ENCODE results near the gene NLRP13. TPM values are rescaled to one million over a fixed set of nuclear protein-coding genes. Genes with fewer than 3 reads are reported as not detected.
"Not testable (repeated sequence)": the region's sequence is repeated elsewhere in the genome, so short reads cannot be mapped to it uniquely, and the experiment has no call there.

The NLRP13 gene
- total and polyA plus RNA-seq, 3 experiments from 2014 or later = not detected

DNA sequence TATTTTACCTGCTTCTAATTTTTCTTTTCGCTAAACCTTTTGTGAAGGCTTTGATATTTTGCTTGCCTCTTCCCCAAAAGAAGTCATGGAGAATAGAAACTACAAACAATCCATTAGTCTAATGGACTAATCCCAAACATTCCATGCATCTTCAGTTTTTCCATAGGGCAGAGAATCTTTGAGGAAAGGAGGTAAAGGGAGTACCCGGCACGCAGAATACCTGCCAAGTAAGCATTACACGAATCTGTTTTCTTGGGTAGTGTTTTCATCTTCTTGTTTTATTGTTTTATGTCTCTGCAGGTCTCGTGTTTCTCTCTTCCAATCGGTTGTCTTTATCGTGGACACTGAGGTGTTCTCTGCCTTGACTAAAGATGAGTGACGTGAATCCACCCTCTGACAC is 15.4 kb upstream of the NLRP13 start, which contains the start of gene NLRP8:
TSS of gene NLRP8 (plus strand) at position 301 of the 400 bp plus-strand sequence.
- no peak within 1 kb of the TSS for H3K4me3 Mint-ChIP-seq
- Histone ChIP-seq H3K27ac (ENCODE audit: low read depth, low read length) (no peak within 1 kb of the TSS), H3K4me1 (ENCODE audit: insufficient read depth, low read length) (no peaks in the 10 kb centered on the region), H3K27me3 (ENCODE audit: insufficient read depth, low read length, poor library complexity, severe bottlenecking) (no peaks in the 10 kb centered on the region), H3K4me3 (ENCODE audit: low read length) (no peak within 1 kb of the TSS), H3K9me3 (ENCODE audit: low read length) (no peaks in the 10 kb centered on the region), H3K36me3 (ENCODE audit: insufficient read depth, low read length) (no peaks in the 10 kb centered on the region)
- no peaks in the 10 kb centered on the region for H3K36me3 Mint-ChIP-seq
- CTCF ChIA-PET = no interaction called here
- peaks cover 0 to 4% of the 10 kb centered on the region in 2 donors for H3K27me3 Mint-ChIP-seq
- DNase-seq = no peak
- H3K4me1 Mint-ChIP-seq = no peaks in the 10 kb centered on the region
- POLR2A ChIA-PET = no interaction called here
- peaks cover 0 to 17% (median 12%) of the 10 kb centered on the region in 5 donors for H3K9me3 Mint-ChIP-seq
- H3K27ac Mint-ChIP-seq = no peak within 1 kb of the TSS

DNA sequence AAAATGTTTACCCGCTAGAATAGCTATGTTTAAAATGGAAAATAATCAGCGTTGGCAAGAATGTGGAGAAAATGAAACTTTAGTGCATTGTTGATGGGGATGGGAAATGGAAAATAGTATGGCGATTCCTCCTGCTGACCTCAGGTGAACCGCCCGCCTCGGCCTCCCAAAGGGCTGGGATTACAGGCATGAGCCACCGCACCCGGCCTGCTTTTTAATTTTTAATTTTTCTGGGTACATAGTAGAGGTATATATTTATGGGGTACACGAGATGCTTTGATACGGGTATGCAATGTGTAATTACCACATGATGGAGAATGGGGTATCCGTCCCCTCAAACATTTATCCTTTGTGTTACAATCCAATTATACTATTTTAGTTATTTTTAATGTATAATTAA is 8.2 kb upstream of the NLRP13 start:
- Mint-ChIP-seq H3K27ac (no peak overlapping the region), H3K4me1 (no peaks in the 10 kb centered on the region), H3K4me3 (no peak overlapping the region), H3K36me3 (peaks cover 0 to 4% (median 0%) of the 10 kb centered on the region in 3 donors), H3K9me3 (peaks cover 4 to 22% (median 11%) of the 10 kb centered on the region in 5 donors), H3K27me3 (peaks cover 0 to 4% of the 10 kb centered on the region in 2 donors)
- CTCF ChIA-PET = no interaction called here
- Histone ChIP-seq H3K27me3 (ENCODE audit: insufficient read depth, low read length, poor library complexity, severe bottlenecking) (no peaks in the 10 kb centered on the region), H3K4me3 (ENCODE audit: low read length) (no peak overlapping the region), H3K4me1 (ENCODE audit: insufficient read depth, low read length) (no peaks in the 10 kb centered on the region), H3K36me3 (ENCODE audit: insufficient read depth, low read length) (no peaks in the 10 kb centered on the region), H3K27ac (ENCODE audit: low read depth, low read length) (no peak overlapping the region), H3K9me3 (ENCODE audit: low read length) (no peaks in the 10 kb centered on the region)
- DNase-seq = no peak
- POLR2A ChIA-PET = no interaction called here

DNA sequence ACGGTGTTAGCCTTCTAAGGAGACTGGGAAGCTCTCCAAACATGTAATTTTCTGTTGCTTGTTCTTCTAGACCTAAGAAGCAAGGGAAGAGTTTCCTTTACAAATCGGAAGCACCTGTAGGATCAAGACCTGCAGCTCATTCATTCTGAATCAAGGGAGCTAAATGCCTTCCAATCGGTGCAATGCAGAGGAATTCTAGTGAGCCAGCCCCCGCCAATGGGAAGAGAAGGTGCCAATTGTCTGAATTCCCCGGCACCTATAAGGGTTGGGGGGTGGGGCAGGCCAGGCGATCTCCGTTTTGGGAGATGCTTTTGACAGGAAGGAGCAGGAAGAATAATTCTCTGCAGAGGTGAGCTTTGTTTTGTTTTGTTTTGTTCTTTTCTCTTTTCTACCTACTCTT is 7.1 kb upstream of the NLRP13 start:
- POLR2A ChIA-PET = no interaction called here
- H3K36me3 Mint-ChIP-seq = peaks cover 0 to 4% (median 0%) of the 10 kb centered on the region in 3 donors

DNA sequence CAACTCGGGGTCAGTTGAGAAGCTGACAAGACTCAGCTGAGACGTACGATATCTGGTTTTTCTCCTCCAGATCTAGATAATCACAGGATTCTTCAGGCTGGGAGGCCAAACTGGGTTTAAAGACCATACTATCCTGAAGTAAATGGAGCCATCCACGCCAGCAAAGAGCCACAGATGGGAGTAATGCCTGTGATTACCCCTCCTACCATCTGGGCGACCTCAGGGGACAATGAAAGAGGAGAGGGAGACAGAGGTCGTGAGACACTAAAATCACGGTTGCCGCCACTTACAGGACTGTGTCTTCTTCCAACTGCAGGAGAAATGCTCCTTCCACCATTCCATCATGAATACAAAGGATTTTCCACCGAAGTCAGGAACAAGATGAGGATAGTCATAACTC is 3.1 kb upstream of the NLRP13 start:
- peaks cover 2 to 4% of the 10 kb centered on the region in 2 donors for H3K27me3 Mint-ChIP-seq
- Histone ChIP-seq H3K36me3 (ENCODE audit: insufficient read depth, low read length) (no peaks in the 10 kb centered on the region), H3K4me3 (ENCODE audit: low read length) (no peak overlapping the region), H3K27me3 (ENCODE audit: insufficient read depth, low read length, poor library complexity, severe bottlenecking) (no peaks in the 10 kb centered on the region), H3K4me1 (ENCODE audit: insufficient read depth, low read length) (no peaks in the 10 kb centered on the region), H3K27ac (ENCODE audit: low read depth, low read length) (no peak overlapping the region), H3K9me3 (ENCODE audit: low read length) (no peaks in the 10 kb centered on the region)
- H3K27ac Mint-ChIP-seq = no peak overlapping the region
- ChIA-PET POLR2A (no interaction called here), CTCF (no interaction called here)
- H3K9me3 Mint-ChIP-seq = peaks cover 2 to 16% (median 11%) of the 10 kb centered on the region in 5 donors
- no peak overlapping the region for H3K4me3 Mint-ChIP-seq
- DNase-seq = no peak
- peaks cover 0 to 2% (median 0%) of the 10 kb centered on the region in 3 donors for H3K36me3 Mint-ChIP-seq
- no peaks in the 10 kb centered on the region for H3K4me1 Mint-ChIP-seq

More for the DNA sequence above, 7.1 kb upstream of the NLRP13 start:
- H3K9me3 ChIP-seq (ENCODE audit: low read length) = no peaks in the 10 kb centered on the region
- H3K27ac ChIP-seq (ENCODE audit: low read depth, low read length) = no peak overlapping the region
- Mint-ChIP-seq H3K27me3 (peaks cover 0 to 4% of the 10 kb centered on the region in 2 donors), H3K4me1 (no peaks in the 10 kb centered on the region), H3K9me3 (peaks cover 6 to 24% (median 14%) of the 10 kb centered on the region in 5 donors), H3K4me3 (no peak overlapping the region), H3K27ac (no peak overlapping the region)
- H3K4me1 ChIP-seq (ENCODE audit: insufficient read depth, low read length) = no peaks in the 10 kb centered on the region
- CTCF ChIA-PET = no interaction called here
- H3K36me3 ChIP-seq (ENCODE audit: insufficient read depth, low read length) = no peaks in the 10 kb centered on the region
- H3K4me3 ChIP-seq (ENCODE audit: low read length) = no peak overlapping the region
- H3K27me3 ChIP-seq (ENCODE audit: insufficient read depth, low read length, poor library complexity, severe bottlenecking) = no peaks in the 10 kb centered on the region
- DNase-seq = no peak

DNA sequence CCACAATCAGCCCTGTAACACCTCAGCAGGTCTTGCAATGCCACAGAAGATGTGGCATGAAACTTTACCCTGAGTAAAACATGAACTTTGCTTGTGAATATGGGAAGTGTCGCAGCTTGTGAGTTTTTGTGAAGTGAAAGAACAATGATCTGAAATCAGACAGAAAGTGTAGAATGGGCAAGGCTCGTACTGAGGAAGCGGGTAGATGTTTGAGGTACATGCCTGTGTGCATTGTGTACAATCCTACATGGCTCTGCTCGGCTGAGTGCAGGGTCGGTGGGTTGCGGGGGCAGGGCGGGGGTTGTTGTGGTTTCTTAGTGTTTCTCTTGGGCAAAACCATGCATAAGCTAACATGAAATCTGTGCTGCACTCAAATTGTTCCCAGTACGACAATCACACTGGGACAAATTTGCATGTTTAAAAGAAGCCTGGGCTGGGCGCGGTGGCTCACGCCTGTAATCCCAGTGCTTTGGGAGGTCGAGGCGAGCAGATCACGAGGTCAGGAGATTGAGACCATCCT is 1.1 kb downstream of the NLRP13 start:
- Mint-ChIP-seq H3K27me3 (peaks cover 0 to 8% of the 10 kb centered on the region in 2 donors), H3K27ac (no peak overlapping the region), H3K4me3 (no peak overlapping the region), H3K36me3 (peaks cover 0 to 2% (median 0%) of the 10 kb centered on the region in 3 donors), H3K9me3 (peaks cover 10 to 28% (median 15%) of the 10 kb centered on the region in 5 donors), H3K4me1 (no peaks in the 10 kb centered on the region)
- ChIA-PET POLR2A (no interaction called here), CTCF (no interaction called here)
- Histone ChIP-seq H3K27ac (ENCODE audit: low read depth, low read length) (no peak overlapping the region), H3K36me3 (ENCODE audit: insufficient read depth, low read length) (no peaks in the 10 kb centered on the region), H3K4me3 (ENCODE audit: low read length) (no peak overlapping the region), H3K4me1 (ENCODE audit: insufficient read depth, low read length) (no peaks in the 10 kb centered on the region), H3K9me3 (ENCODE audit: low read length) (no peaks in the 10 kb centered on the region), H3K27me3 (ENCODE audit: insufficient read depth, low read length, poor library complexity, severe bottlenecking) (no peaks in the 10 kb centered on the region)
- no peak for DNase-seq

DNA sequence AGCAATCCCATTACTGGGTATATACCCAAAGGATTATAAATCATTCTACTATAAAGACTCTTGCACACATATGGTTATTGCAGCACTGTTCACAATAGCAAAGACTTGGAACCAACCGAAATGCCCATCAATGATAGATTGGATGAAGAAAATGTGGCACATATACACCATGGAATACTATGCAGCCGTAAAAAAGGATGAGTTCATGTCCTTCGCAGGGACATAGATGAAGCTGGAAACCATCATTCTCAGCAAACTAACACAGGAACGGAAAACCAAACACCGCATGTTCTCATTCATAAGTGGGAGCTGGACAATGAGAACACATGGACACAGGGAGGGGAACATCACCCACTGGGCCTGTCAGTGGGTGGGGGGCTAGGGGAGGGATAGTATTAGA is 2.9 kb downstream of the NLRP13 start:
- DNase-seq; H3K36me3 ChIP-seq (ENCODE audit: insufficient read depth, low read length): not testable (repeated sequence)
- H3K9me3 Mint-ChIP-seq = peaks cover 6 to 31% (median 15%) of the 10 kb centered on the region in 5 donors

DNA sequence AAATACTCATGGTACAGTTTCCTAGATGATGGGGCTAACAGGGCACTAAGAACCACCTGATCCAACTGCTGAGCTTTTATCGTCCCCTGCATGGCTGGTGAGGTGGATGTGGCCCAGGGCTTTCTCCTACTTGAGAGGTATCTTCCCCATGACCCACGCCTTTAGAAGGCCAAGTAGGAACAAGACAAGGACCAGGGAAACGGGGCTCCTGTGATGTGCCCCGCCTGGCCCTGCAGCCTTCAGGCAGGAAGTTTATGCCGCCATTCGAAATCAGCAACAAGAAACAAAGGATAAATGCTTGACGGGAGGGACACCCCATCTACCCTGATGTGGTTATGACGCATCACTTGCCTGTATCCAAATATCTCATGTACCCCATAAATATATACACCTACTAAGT is 4.1 kb downstream of the NLRP13 start:
- Histone ChIP-seq H3K4me3 (ENCODE audit: low read length) (no peak overlapping the region), H3K4me1 (ENCODE audit: insufficient read depth, low read length) (no peaks in the 10 kb centered on the region), H3K9me3 (ENCODE audit: low read length) (no peaks in the 10 kb centered on the region), H3K27me3 (ENCODE audit: insufficient read depth, low read length, poor library complexity, severe bottlenecking) (no peaks in the 10 kb centered on the region), H3K36me3 (ENCODE audit: insufficient read depth, low read length) (no peaks in the 10 kb centered on the region), H3K27ac (ENCODE audit: low read depth, low read length) (no peak overlapping the region)
- Mint-ChIP-seq H3K4me1 (no peaks in the 10 kb centered on the region), H3K9me3 (peaks cover 9 to 30% (median 22%) of the 10 kb centered on the region in 5 donors), H3K36me3 (peaks cover 0 to 3% (median 2%) of the 10 kb centered on the region in 3 donors), H3K4me3 (no peak overlapping the region), H3K27ac (no peak overlapping the region), H3K27me3 (peaks cover 0 to 11% of the 10 kb centered on the region in 2 donors)
- POLR2A ChIA-PET = no interaction called here
- DNase-seq = no peak
- CTCF ChIA-PET = no interaction called here

More for the DNA sequence above, 2.9 kb downstream of the NLRP13 start:
- H3K4me3 Mint-ChIP-seq; H3K4me1 ChIP-seq (ENCODE audit: insufficient read depth, low read length); CTCF ChIA-PET; H3K27ac ChIP-seq (ENCODE audit: low read depth, low read length); POLR2A ChIA-PET; H3K4me3 ChIP-seq (ENCODE audit: low read length); H3K4me1 Mint-ChIP-seq; H3K9me3 ChIP-seq (ENCODE audit: low read length); H3K36me3 Mint-ChIP-seq; H3K27ac Mint-ChIP-seq; H3K27me3 ChIP-seq (ENCODE audit: insufficient read depth, low read length, poor library complexity, severe bottlenecking): not testable (repeated sequence)
- H3K27me3 Mint-ChIP-seq = peaks cover 0 to 11% of the 10 kb centered on the region in 2 donors

DNA sequence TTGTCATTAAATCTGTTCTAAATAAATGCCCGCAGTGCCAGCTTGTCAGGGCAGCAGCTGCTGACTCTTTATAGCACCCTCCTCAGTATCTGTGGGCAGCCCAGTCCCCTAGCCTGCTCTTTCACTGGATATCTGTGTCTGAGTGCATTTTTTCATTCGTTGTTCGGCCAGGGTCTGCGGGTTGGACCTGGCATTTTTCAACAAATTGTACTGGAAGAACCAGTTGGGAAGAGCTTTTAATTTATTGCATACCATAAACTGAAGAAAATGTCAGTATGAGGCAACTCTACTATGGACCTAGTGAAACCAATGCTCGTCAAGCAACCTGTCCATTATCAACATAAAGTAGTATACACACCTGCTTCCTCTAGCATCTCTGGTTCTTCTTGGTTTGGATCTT is 8.6 kb downstream of the NLRP13 start:
- H3K9me3 Mint-ChIP-seq = peaks cover 27 to 46% (median 39%) of the 10 kb centered on the region in 5 donors
- DNase-seq = no peak
- H3K36me3 Mint-ChIP-seq = peaks cover 0 to 3% (median 0%) of the 10 kb centered on the region in 3 donors
- H3K4me3 Mint-ChIP-seq = no peak overlapping the region
- ChIA-PET CTCF (no interaction called here), POLR2A (no interaction called here)
- Histone ChIP-seq H3K27me3 (ENCODE audit: insufficient read depth, low read length, poor library complexity, severe bottlenecking) (no peaks in the 10 kb centered on the region), H3K4me1 (ENCODE audit: insufficient read depth, low read length) (no peaks in the 10 kb centered on the region), H3K9me3 (ENCODE audit: low read length) (no peaks in the 10 kb centered on the region), H3K4me3 (ENCODE audit: low read length) (no peak overlapping the region), H3K36me3 (ENCODE audit: insufficient read depth, low read length) (no peaks in the 10 kb centered on the region), H3K27ac (ENCODE audit: low read depth, low read length) (no peak overlapping the region)
- no peak overlapping the region for H3K27ac Mint-ChIP-seq
- peaks cover 3 to 10% of the 10 kb centered on the region in 2 donors for H3K27me3 Mint-ChIP-seq
- no peaks in the 10 kb centered on the region for H3K4me1 Mint-ChIP-seq
